ENCODE results near the gene POLG.
"Not testable (repeated sequence)": the region's sequence is repeated elsewhere in the genome, so short reads cannot be mapped to it uniquely, and the experiment has no call there.

POLG gene

DNA sequence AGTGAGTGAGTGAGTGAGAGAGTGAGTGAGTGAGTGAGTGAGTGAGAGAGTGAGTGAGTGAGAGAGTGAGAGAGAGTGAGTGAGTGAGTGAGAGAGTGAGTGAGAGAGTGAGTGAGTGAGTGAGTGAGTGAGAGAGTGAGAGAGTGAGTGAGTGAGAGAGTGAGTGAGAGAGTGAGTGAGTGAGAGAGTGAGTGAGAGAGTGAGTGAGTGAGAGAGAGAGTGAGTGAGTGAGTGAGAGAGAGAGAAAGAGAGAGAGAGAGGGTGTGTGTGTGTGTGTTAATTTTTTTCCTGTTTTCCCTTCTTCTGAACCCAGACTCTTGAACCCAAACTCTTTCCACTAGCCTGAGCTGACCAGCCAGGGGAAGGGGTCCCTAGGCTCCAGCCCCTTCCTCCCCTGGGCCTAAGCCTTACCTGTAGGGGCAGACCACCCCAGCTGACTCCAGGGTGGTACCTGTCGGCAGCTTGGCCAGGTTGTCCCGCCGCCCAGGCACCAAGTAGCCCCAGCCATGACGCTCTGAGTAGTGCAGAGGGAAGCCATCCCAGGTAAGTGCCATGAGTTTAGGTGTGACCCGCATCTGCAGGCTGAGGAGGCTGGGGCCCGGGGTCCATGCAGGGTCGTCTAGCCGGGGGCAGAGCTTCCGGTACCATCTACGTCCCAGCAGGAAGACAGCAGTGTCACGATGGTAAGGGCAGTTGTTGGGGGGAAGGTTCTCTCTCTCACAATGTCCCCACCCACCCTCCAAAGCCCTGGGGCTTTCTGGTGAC lies 9.4 kb downstream of the POLG start:
- DNase-seq: no peak

DNA sequence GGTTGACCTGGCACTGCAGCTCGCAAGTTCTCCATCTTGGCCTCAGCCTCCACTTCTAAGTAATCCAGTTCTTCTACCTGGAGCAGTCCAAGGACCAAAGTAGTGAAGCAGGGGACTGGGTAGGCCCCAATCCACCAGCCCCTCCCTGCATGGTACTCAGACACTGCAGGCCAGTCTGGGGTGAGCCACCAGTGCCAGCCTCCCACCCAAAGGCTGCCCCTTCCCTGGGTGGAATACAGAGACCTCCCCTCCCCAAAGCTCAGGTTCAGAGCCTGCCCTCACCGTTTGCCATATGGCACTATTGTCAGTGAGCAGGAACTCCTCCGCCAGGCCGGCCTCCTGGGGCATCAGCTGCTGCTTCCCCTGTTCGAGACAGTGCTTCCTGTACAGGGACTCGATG lies 10.8 kb downstream of the POLG start:
- DNase-seq: no peak

DNA sequence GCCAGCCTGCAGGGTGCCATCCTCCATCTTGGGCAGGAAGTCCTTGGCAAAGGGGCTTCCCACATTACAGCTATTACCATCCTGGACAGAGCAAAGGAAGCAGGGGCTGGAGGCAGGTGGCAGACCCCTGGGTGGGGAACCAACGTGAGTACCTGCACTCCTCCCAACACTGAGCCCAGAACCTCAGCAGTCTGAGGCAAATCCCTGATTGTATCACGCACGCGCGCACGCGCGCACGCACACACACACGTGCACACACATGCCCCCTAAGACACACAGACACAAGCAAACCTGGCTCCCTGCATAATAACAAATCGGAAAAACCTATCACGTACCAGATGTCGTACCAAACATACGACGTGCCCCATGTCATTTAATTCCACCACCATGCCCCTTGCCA lies 11.8 kb downstream of the POLG start:
- no peak for DNase-seq

DNA sequence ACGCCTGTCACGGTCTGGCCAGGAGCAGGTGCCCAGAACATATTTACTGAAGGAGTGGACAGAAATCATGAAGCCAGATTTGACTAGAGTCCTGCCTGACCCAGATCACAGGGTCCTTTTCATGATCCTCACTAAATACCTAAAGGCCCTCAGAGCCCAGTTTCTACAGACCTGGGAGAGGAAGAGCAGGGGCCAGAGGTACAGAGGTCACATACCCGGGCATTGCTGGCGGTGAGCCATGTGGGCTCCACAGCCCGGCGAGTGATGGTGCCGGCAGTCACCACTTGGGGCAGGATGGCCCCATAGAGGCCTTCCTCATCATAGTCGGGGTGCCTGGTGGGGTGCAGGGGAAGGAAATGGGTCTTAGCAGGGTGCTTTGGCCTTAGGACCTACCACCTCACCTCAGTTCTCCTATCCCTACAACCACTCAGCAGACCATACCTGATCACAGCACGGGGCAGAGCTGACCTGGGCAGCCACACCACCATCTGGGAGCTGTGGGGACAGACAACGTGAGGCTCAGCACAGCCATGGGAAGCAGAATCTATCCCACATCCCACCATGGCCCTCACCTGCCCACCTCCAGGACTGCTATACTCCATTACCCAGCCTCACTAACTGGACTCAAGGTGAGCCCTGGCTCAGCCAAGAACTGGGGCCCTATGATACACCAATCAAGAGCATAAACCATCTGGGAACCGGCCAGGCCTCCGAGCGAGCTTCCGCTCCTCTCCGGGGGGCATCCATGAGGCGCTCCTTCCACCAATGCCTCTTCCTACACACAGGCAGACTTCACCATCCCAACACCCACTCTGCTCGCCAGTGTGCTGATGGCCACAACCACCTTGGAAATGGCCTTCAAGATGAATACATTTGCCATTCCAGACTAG lies 12.9 kb downstream of the POLG start:
- DNase-seq: no peak

DNA sequence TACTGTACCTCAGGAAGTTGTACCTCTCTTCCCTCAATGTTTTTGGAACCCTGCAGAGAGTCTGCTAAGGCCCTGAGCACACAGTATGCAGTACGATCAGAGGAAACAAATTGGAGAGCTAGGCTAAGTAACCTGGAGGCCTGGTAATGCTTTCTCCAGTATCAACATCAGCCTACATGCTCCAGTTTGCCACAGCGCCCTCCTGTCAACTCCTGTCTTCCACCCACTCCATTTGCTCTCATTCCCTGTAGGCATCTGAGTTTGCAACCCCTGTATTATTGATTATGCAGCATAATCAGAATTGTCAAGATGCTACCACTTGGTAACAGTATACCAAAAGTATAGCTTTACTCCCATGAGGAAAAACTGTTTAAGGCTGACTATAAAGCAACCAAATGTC lies 14.4 kb downstream of the POLG start:
- DNase-seq: no peak

DNA sequence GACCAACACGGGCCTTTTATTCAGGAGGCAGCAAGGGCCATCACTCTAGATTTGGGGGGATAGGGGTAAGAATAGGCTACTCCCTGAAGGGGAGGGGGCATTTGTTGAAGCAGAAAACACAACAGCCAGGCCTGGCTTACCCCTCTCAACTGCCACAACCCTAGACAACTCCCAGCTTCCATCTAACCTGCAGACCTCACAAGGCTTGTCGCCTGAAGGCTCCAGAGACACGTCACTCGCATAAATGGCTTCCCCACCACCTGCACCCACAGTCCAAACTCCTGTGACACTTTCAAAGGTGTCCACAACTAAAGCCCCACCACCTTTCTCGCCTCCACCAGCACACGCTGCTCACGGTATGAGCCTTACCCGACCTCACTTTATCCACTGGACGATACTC lies 14.9 kb downstream of the POLG start:
- DNase-seq: no peak

DNA sequence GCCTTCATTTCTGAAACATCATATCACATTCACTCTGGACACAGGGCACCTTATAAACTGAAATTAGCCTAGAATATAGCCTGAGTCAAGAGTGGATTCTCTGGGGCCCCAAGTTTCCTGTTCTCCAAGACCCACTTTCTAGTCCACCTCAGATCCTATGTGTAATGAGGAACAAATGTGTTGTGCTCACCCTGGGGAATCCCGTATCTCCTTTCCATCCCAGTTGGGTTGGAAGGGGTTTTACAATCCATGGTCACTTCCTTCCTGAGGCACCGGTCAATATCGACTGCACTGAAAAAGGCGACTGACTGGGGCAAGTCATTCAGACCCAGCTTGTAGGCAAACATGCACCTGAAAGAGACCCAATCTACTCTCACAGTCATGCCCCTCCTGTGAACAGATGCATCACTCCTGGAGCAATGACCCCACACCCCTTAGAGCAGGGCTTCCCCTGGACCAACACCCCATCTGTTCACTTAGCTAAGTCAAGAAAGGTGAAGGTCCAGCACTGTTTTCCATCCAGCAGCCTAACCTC lies 17.4 kb downstream of the POLG start:
- DNase-seq: no peak

DNA sequence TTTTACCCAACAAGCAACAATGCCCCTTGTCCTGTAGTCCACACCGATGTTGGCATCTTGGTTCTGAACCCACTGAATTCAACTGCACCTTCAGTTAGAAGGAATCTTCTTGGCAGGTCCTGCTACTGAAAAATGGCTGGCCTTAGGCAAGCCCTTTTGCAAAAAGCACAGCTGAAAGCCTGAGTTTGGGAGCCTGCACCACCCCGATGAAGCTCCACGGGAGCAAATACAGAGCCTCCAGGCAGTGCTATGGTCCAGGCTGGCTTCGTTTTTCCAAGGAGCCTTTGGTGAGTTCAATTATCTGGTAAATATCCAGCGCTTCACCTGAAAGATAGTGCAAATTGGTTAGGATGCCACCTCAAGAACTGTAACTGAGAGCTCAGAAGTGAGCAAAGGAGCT lies 18.1 kb downstream of the POLG start:
- no peak for DNase-seq

DNA sequence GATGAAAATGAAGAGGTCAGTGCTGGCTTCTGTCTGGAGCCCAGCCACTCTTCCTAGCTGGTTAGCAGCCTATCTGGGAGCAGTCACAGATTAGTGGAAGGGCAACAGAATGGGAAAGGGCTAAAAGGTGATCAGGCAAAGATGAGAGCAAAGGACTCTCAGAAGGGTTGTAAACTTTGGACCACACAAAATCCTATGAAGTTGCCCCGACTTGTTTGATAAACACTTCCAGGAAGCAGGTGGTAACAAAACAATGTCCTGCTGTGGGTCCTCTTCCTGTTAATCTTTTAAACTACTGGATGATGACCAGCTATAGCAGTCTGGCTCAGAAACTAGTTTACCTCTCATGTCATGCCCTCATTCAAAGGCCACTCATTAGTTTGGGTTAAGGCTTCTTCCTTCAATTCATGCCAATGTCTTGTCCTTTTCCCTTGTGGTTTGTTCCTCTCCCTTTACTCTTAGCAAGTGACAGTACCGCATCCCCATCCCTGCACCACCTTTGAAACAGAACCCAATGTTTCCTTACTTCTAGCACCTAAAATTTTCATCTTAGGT lies 19.2 kb downstream of the POLG start:
- no peak for DNase-seq

DNA sequence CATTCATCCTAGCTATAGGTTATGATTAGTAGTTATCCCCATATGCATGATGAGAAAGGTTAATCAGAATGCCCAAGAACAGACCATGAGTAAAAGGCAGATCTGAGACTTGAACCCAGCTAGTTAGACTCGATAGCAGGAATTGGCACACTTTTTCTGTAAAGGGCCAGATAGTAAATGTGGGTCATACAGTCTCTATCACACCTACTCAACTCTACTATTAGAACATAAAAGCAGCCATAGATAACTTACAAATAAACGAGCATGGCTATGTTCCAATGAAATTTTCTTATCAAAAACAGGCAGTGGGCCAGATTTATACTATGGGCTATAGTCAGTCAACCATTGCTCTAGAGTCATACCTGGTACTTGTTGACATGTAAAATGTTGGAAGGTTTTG lies 24.6 kb downstream of the POLG start:
- DNase-seq: no peak

DNA sequence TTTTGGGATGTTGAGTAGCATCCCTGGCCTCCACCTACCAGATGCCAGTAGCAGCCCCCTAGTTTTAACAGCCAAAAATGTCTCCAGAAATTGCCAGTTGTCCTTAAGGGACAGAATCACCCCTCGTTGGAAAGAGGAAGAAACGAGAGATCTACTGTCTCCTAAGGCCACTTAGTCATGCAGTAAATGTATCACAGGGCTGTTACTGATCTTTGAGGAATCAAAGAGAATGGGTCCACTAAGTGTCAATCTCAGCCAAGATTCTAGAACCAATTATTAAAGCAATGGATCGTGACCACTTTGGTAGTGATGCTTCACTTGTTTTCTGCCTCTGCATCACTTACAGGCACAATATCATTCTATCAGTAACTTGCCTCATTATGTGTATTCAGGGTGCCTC lies 26.4 kb downstream of the POLG start:
- no peak for DNase-seq

DNA sequence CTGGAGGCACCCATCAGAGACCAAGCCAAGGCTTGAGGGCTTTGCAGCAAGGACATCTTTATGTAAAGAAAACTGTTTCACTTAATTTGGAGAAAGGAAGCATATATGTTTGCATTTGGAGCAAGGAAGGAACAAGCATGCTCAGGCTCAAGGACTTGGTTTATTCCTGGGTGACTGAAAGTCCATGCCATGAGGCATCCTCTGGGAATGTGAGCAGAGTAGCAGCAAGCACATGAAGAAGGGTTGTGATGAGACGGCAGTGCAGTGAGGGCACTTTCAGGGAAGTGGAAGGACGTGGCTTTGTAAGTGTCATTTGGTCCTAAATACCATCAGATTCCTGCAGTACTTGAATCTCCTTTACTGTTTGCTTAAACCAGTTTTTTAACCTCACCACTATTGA lies 26.8 kb downstream of the POLG start:
- no peak for DNase-seq

DNA sequence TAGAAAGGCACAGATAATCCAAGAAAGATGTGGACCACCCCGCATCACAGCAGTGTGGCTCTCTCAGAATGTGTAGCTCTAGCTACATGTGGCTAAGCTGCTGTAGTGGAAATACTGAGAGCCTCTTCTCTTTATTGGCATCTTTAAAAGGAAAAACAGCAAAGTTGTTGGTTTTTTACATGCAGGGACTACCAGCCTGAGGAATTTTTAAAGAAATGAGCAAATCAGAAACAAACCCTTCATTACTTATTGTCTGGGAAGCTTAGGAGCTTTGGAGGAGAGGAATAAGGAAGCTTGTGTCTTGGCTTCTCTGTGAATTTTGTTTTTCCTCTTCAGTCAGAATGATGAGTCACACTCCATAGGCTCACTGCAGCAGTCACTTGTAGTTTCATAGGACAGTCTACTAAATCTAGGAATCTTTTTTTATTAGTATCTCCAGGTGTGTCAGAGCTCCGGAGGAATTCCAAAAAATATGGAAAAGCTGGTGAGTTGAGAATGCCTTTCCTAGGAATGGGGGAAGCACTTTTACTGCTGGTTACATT lies 27.5 kb downstream of the POLG start:
- DNase-seq: no peak

DNA sequence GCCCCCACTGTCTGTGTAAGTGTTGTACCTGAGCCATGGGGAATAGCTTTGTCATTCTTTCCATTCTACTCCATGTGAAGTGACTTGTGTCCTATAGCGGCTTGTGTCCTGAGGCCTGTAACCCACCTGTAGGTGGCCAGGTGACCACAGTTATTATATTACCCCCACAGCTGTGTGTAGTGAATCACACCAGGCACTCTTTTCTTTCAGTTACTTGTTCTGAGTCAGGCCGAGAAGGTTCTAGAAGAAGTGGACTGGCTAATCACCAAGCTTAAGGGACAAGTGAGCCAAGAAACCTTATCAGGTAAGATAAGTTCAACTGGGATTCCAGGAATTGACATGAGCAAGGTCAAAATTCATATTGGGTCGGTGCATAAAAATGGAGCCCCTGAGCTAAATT lies 29.2 kb downstream of the POLG start:
- no peak for DNase-seq

DNA sequence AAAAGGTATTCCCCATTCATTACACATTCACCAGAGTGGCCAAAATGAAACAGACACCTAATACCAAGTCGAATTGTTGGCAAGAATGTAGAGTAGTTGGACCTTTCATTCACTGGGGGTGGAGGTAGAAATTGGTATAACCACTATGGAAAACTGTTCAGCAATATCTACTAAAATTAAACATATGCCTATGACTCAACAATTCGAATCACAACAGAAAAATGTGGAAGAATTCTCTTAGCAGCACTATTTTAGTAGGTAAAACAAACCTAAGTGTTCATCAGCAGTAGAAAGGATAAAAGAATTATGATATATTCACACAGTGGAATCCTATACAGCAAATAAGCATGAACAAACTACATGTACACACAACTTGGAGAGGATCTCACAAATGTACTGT lies 30.6 kb downstream of the POLG start:
- DNase-seq: no peak

DNA sequence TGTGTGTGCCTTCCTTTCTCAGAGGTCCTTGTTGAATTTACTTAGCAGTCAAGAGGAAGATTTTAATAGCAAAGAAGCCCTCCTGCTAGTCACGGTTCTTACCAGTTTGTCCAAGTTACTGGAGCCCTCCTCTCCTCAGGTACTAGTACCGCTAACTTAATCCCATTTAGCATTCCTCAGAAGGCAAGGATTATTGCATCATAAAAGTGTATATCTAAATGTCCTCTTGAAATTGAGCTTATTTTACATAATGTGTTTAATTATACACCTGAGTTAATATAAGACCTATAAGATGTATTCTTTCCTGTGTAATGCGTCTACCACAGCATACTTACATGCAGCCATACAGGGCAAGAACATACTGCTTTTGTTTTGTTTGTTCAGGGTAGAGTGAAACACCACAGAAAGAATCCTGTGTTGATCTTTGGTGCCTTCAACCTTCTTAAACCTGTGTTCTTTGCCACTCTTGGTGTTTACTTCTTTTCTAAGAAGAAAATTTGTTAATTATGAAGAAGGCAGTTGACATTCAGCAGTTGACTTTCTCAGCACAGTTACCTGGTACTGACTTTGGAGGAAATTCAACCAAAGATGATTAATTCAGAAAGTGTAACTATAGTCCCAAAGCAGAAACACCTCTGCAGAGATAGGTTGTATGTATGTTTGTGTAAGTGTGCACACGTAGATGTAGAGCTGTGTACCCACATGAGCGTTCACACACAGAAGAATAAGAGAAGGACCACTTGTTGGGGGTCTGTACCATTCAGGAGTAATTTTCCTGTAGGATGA lies 33.1 kb downstream of the POLG start:
- no peak for DNase-seq

DNA sequence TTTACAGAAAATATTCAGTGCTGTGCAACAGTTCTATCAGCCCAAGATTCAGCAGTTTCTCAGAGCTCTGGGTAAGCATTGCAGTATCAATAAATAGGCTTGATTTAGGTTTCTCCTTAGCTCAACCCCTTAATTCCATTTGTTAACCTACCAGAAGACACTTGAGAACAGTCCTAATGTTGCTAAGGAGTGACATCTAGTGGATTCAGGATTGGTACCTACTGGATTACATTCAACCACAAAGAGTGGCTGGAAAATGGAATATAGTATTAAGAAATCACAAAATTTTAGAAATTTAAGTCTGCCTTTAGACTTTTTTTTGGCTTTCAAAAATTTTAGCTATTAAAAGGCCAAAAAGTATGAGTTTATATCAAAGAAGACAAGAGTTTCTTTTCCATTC lies 34.7 kb downstream of the POLG start:
- peak in 1 of 3 experiments; percentile 37 for DNase-seq

DNA sequence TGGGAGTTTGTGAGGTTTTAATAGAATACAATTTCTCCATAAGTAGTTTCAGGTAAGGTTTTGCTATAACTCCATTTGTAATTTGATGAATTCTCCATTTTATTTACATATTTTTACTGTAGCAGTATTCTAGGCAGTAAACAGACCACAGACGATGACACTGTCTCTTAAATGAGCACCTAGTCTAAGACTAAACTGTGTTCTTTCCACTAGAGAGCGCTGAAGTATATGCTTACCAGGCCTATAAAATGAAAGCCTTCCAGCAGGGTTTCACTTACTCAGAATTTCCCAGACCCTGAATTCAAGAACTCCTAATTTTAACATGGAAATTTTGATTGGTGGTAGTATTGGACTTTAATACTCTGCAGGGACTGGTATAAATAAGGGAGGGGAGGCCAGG lies 41.6 kb downstream of the POLG start:
- no peak for DNase-seq

DNA sequence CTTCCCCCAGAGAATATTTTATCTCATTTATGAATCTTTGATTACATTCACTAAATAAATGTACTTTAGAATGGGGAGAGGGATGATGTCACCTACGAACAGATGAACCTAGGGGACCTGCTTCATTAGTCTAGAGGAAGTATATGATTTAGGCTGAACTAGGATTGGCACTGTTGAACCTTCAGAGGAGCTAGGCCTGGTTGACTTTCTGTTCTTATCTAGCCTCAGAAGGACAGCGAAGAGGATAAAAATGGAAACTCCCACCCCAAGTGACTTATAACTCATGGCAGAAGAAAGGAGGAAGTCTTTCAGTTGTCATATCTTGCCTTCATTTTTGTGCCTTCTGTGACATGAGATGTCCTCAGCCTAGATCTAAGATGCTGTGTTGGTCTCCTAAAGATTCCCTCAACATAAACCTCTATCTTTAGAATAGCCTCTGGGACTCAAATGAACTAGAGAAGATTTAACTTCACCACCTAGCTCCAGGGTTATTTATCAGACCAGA lies 42.6 kb downstream of the POLG start:
- no peak for DNase-seq

DNA sequence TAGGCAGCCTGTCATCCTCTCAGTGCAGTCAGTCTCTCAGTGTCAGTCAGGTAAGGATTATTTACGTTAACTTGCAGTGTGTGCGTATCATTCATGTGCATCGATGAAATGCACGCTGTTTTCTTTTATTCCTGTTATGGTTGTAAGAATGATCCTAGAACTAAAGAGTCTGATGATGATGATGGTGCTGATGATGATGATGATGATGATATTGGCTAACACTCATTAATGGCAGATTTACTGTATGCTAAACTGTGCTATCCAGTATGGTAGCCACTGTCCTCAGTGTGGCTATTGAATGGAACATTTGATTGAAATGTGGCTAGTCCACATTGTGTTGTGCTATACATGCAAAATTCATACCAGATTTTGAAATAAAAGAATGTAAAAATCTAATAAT lies 51.4 kb downstream of the POLG start:
- no peak for DNase-seq

DNA sequence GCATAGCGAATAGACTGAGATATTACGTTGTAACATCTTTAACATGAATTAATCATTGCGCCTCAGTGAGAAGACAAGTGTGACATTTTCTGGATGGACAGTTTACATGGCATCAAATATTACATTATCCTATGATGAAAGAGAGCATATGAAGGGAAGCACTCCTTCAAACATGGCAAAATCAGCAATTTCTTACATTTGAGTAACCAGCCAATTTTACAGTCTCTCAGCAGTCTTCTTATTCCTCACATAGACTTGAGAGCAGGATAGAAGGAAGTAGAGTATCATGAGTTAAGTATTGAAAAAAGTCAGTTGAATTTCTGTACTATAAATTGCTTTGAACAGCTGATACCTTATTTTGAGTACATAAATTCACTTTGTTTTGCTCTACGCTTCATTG lies 52.0 kb downstream of the POLG start:
- no peak for DNase-seq

DNA sequence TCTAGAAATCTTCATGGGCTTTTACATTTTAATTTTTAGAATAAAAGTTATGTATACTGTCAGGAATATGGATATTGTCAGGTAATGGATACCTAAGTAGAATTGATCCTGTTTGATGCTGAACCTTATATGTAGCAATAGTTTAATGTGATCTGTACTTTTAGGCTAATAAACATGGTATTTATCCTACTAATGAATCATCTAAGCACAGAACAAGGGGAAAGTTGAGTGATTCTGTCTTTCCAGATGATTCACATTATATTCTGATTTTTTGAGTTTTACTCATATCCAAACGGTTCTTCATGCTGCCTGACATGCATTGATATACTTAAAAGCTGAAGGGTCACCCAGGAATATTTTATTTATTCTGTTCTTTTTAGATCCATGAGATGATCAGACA lies 56.3 kb downstream of the POLG start:
- DNase-seq: no peak

DNA sequence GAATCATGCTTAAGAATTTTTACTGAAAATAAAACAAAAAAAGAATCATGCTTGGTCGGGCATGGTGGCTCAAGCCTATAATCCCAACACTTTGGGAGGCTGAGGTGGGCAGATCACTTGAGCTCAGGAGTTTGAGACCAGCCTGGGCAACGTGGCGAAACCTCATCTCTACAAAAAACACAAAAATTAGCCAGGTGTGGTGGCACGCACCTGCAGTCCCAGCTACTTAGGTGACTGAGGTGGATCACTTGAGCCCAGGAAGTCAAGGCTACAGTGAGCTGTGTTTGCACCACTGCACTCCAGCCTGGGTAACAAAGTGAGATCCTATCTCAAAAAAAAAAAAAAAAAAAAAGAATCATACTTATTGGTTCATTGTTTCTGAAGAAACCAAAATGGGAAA lies 57.3 kb downstream of the POLG start:
- not testable (repeated sequence) for DNase-seq

All from NCI-H1417 (cell line).